Stimulated activated CD4-positive, alpha-beta T cell treated with anti-CD3 and anti-CD28 coated beads, Interleukin-12 subunit alpha, Interleukin-12 subunit beta, amount 100 ng/mL, for 48 hours (primary cell): ENCODE results near the gene RAB32.
"Not testable (repeated sequence)": the region's sequence is repeated elsewhere in the genome, so short reads cannot be mapped to it uniquely, and the experiment has no call there.

Source experiments
- DNase-seq, 3 donors: peaks; one replicate each; pipeline ENCODE4 v3.0.0-alpha.2; 2020; ENCODE audit warnings: low read depth in 2 of 3, low spot score in 1 of 3

RAB32 gene

DNA sequence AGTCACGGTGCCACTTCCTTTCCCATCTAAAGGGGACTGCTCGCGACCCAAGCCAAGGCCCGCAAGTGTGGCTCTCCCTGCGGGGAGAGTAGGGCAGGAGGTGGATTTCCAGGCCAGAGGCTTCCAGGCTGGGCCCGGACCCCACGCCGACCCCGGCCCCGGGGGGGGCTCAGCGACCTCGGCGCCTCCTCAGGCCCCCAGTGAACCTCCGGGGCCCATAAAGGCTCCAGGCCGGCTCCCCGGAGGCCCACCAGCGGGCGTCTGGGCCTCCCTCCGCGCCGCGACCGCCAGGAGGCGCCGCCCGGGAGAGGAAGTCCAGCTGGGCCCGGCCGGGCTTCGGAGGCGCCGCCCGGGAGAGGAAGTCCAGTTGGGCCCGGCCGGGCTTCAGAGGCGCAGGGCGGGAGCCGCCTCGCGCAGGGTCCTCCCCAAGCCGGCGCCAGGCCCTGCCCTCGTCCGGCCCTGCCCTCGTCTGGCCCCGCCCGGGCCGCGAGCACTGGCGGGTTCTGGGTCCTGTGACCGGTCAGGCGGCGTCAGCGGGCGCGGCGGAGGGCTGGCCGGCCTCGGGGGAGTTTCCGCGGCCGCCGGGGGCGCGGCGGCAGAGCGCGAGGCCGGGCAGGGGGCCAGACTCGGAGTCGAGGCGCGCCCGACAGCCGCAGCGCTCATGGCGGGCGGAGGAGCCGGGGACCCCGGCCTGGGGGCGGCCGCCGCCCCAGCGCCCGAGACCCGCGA lies at the start of gene RAB32:
Gene RAB32, plus strand, starts transcription at position 623 of the 729 bp plus-strand sequence. Its CDS starts 39 bp downstream, at position 662.
- no peak for DNase-seq

DNA sequence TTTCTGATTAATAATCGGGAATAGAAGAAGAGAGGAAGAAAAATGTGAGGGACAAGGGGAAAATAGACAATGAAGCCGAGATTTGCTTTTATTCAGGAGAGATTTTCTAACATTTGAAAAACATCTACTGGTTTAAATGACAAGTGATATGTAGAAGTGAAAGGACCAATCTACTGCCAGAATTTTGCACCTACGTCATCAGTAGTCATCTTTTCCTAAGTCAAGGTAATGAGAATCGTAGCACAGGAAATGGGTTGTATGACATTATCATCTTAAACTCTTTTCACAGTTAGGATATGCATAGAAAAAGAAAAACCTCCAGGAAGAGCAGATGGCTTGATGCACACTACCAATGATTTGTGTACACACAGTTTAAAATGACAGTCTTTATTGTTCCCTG lies 45.3 kb upstream of the RAB32 start:
- DNase-seq, result no peak

DNA sequence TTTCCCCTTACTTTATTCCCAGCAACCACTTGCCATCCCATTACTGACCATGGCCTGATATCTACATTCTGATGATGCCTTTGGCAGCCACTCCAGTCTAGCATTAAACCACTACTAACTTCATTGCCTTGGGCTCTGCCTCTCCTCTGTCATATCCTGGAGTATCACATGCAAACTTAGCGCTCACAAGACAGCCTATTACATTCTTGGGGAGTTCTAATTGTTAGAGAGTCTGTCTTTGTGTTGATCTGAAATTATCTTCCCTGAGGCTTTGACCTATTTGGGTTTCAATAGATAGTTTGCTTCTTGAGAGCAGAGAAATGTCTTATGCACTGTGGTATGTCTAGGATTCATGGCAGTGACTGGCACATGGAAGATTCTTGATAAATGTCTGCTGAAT lies 40.5 kb upstream of the RAB32 start:
- no peak for DNase-seq

DNA sequence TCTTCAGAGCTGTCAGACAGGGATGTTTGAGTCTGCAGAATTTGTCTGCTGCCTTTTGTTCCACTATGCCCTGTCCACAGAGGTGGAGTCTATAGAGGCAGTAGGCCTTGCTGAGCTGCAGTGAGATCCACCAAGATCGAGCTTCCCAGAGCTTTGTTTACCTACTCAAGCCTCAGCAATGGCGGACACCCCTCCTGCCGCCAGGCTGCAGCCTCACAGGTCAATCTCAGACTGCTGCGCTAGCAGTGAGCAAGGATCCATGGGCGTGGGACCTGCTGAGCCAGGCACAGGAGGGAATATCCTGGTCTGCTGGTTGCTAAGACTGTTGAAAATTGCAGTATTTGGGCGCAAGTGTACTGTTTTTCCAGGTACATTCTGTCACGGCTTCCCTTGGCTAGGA lies 28.4 kb upstream of the RAB32 start:
- DNase-seq, result no peak

DNA sequence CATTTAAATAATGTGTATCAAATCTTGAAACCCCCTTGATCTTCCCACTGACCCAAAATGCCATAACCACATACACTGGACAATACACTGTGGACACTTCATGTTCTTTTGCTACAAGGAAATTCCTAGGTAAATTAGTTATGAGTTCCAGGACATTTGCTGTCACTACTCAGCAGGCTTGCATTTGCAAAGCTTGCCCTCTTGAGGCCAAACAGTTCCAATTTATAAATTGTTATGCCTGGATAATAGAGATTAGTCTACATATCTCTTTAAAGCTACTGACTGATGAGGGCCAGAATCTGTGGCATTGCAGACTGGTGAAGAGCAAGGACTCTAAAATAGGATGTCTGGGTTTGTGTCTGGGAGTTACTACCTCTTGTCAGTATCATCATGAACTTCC lies 17.4 kb upstream of the RAB32 start:
- no peak for DNase-seq

DNA sequence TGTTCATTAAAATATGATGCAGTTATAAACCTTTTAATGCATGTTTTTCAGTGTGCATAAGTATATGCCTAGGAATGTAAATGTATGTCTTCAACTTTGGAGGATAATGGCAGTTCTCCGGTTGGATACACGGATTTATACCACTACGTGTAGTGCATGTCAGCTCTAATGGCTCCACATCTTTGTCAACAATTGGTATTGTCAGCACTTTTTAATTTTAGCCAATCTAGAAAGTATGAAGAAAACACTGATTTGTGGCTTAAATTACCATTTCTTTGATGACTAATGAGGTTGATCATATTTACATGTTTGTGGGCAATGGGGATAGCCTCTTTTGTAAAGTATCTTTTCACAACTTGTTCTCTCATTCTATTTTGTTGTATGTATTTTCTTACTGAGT lies 10.9 kb upstream of the RAB32 start:
- no peak for DNase-seq

DNA sequence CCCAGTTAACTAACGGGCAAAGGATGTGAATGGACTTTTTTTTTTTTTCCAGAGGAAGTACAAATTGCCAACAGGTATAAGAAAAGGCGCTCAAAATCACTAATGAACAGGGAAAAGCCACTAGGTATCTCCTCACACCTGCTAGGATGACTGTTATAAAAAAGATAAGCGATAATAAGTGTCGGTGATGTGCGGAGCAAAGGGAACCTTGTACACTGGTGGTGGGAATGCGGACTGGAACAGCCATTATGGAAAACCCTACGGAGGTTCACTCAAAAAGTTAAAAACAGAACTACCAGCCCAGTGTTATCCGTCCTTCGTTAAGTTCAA lies 787 bp upstream of the RAB32 start:
- no peak for DNase-seq

DNA sequence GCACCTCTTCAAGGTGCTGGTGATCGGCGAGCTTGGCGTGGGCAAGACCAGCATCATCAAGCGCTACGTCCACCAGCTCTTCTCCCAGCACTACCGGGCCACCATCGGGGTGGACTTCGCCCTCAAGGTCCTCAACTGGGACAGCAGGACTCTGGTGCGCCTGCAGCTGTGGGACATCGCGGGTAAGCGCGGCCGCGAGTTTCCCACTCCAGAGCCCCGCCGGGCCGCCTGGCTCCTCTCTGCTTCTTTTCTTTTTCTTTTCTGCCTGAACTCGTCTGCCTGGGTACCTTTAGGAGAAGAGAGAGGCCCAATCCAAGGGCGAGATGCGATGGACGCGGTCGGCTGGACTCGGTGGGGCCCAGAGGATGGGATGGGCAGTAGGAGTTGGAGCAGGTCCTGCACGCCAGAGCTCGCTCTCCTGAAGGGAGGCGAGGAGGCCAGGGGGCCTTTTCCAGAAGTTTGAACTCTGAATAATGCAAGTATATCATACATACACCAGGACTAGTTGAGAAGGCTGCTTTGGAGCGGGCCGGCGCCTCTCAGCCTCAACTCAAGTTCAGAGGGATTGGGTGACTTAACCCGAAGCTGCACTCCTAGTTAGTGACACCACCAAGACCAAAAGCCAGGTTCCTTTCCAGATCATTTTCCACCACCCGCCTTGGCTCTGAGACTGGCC lies 445 bp downstream of the RAB32 start:
- DNase-seq, result no peak

DNA sequence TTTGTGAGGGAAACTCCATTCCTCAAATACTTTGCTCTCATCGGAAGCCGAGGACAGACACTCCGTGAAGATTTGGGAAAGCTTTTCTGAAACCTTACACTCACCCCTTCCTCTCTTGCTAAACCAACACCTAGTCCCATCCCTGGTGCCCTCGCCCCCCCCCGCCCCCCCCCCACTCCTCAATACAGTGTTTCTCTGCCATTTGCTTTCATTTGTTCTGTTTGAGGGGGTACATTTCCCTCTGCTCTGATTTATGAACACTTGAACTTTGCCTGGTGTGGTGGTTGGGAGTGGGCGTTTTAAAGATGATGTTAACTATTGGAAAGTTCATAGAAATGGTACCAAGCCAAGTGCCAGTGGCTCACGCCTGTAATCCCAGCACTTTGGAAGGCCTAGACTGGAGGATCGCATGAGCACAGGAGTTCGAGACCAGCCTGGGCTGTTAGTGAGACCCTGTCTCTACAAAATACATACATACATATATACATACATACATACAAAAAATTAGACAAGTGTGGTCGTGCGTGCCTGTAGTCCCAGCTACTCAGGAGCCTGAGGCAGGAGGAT lies 1.1 kb downstream of the RAB32 start:
- no peak for DNase-seq

DNA sequence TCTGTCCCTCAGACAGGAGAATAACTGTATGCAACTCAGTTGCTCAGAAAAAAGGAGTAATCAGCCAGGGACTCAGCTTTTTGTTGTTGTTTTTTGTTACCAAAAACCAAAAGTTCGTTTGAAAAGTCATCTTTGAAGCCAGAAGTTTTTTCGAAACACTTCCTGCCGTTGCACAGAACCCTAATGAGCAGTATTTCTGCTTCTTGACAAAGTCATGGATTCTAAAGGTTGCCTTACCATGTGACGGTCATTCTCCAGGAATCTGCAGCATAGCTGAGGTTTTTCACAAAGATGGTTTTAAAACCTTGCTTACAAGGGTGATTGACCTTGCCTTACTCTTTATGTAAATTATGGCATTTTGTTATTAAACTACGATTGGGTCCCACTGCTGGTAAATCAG lies 1.9 kb downstream of the RAB32 start:
- no peak for DNase-seq

DNA sequence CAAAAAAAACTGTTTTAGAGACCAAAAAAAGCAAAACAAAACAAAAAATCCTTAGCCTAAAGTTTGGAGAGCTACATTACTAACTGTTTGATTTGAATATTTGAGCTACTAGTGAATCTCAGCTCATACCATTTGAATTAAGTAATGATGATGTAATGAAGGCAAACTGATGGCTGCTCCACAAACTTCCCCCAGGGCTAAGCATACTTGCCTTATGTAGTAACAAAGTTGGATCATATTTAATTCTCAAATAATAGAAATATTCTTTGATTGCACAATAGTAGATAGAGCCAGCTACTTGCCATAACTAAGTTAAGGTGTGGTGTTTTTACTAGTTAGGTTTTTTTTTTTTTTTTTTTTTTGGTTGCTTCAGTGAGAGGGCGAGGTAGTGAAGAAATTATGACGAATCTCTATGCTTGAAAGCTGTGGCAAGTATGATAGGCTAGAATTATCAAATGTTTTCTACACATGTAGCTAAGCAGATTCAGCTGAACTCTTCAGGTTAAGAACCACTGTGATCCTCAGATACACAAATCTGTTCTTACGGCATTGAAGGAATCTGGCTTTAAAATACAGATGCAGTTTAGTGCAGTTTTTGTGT lies 2.9 kb downstream of the RAB32 start:
- no peak for DNase-seq

DNA sequence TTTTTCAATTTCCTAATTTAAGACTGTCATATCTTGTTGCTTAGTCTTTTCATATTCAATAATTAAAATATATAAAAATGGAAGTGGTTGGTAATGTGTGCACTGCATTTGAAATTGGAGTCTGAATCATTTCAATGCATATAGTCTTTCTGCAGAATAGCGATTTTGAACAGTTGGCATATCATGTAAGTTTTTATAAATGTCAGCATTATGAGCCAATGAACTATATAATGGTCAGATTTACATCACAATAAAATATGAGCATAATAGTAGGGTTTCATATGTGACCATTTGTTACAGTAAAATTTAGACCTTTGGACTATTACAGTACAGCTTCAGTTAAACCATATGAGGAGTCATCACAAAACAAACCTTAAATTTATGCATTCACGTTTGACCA lies 4.3 kb downstream of the RAB32 start:
- DNase-seq, result no peak

DNA sequence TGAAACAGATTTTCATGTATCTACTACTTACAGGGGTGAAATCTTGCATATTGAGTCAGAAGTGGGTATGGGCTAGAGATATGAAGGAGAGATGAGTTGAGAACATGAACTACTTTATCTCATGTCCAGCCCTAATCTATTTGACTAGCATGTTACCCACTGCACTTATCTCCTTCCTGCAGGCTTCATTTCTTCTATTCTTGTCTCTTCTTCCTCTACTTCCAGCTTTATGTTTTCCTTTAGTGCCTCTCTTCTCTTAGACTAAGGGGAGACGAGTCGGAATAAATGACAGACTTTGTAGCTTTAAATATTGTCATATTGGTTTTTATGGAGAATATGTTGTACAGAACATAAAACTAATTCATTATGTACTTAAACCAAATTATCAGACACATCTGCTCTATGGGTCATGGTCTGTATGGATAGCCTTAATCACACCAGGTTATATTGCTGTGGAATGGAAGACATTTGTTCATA lies 5.3 kb downstream of the RAB32 start:
- no peak for DNase-seq

DNA sequence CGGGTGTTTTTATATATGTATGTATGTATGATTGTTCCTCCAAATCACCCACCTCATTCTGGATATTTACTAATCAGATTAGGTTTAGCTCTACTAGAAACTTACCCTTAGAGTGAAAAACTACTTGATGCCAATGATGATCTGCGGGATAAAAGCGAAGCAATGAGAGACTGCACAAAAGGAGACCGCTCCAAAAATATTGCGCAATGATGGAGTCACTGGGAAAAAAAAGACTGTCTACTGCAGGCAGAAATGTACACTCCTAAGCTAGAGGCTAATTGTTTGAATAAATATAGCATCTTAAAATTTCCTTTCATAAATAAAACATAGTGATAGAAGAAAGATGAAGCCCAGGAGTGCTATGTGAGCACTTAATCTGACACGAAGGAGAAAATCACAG lies 7.3 kb downstream of the RAB32 start:
- no peak for DNase-seq

DNA sequence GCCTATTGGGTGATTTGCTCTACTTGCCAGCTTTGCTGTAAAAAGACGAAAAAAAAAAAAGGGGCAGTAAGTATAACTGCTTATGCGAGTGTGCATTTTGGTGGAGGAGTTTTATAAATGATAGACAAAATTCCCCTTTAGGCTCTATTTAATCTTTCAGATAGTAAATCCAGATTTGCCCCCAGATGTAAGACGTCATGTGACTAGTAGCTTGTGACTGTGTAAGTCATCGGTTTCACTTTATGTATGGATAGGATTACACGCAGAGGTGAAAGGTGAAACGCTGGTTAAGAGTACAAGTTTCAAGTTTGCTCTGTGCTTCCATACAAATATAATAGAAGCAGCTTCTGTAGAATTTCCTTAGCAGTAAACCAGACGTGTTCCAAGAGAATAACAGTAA lies 7.9 kb downstream of the RAB32 start:
- no peak for DNase-seq

DNA sequence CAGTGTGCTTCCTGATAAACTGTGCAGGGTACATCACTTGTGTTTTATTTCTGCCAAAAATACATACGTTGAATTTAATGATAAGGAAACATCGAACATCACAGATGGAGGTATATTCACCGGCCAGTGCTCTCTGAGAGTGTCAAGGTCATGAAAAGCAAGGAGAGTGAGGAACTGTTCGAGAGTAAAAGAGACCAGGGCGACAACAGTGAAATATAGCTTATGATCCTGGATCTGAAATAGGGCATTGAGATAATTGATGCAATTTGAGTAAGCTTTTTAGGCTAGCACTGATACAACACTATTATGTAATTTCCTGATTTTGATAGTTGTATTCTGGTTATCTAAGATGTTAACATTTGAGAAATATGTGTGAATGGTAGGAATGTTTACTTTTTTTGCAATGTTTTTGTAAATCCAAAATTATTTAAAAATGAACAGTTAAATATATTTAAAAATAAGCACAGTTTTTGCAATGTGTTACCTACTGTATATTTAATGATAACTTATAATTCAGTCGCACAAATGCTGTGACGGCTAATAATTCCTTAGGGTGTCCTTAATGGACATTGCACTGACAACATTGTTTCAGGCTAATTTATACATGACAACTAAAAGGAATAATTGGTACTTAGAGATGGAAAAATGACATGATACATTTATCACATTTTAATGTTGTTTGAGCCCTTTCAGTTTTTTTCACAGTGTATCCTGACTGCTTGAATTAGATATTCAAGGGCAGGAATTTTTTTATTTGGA lies 9.9 kb downstream of the RAB32 start:
- no peak for DNase-seq

DNA sequence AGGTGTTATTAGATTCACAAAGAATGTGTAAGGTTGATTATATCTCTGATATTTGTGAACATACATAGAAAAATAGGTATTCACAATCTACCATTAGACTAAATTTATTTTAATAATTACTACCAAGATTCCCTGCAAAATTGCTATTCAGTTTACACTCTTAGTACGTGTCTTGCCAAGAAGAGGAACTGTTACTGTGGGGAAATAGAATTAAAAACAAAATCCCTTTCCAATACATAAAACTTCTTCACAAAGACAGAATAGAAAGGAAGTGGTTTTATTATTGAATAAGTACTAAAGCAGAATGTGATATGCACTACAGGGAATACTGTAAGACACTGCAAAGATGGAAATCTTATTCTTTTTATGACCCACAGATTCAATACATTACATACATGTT lies 17.0 kb downstream of the RAB32 start:
- no peak for DNase-seq

DNA sequence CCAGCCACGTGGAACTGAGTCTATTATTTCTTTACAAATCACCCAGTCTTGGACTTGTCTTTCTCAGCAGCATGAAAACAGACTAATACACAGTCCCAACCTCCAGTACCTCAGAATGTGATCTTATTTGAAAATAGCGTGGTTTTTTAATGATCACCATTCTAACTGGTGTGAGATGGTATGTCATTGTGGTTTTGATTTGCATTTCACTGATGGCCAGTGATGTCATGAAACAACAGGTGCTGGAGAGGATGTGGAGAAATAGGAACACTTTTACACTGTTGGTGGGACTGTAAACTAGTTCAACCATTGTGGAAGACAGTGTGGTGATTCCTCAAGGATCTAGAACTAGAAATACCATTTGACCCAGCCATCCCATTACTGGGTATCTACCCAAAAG lies 23.0 kb downstream of the RAB32 start:
- DNase-seq, result not testable (repeated sequence)

DNA sequence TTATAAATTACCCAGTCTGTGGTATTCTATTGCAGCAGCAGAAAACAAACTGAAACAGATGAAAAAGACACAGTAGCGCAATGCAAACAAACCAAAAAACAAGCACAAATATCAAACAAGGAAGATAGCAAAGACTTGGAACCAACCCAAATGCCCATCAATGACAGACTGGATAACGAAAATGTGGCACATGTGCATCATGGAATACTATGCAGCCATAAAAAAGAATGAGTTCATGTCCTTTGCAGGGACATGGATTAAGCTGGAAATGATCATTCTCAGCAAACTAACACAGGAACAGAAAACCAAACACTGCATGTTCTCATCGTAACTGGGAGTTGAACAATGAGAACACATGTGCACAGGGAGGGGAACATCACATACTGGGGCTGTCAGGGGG lies 25.0 kb downstream of the RAB32 start:
- not testable (repeated sequence) for DNase-seq

DNA sequence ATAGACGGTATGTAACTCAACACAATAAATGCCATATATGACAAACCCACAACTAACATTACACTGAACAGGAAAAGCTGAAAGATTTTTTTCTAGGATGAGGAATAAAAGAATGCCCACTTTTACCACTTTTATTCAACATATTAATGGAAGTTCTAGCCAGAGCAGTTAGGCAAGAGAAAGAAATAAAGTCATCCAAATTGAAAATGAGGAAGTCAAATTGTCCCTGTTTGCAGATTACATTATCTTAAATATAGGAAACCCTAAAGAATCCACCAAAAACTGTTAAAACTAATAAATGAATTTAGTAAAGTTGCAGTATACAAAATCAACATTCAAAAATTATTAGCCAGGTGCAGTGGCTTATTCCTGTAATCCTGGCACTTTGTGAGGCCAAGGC lies 30.6 kb downstream of the RAB32 start:
- DNase-seq, result no peak

DNA sequence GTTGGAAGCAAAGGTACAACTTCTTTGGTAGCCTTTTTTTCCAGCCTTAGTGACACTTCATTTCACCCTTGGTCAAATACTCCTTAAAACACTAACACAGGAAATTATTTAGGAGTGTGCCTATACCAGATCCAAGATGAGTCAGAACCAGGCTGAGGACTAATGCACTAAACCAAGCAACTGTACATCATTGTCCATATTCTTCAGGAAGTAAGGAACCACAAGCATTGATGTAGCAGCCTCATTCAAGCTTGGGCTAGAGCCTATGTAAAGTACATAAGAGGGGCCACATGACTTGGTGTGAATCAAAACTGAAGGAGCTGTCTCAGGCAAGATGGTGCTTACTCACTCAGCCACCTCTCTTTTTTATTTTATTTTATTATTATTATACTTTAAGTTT lies 34.4 kb downstream of the RAB32 start:
- DNase-seq, result no peak

DNA sequence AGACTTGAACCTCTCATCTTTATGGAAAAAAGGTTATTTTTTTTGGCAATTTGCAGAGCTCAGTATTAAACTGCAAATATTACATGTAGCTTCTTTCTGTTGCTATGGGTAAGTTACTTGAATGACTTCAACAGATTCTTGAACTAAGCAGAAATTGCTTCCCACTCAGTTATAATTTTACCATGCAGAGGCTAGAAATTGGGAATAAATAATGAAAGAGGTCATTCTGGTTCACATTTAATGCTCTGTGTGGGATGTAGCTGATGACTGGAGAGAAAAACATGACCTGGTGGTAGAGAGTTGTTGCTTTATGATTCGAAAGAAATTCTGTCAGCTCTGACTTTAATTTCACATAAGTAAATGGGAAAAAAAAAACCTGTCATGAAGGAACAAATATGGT lies 38.3 kb downstream of the RAB32 start:
- DNase-seq, result no peak
